Right atrium auricular region (tissue), 2 donors: ENCODE data around the gene ACBD4. TPM values are rescaled to one million over a fixed set of nuclear protein-coding genes. Genes with fewer than 3 reads are reported as not detected.
A peak's percentile ranks its signal among the peaks of the same experiment; 100 is the strongest.

Experiments used
- DNase-seq: peaks from one replicate; pipeline ENCODE4 v3.0.0-alpha.2; 2019; ENCODE audit warnings: low spot score
- H3K27ac ChIP-seq, 2 donors: fragments of 200-600 bp; sonication (generic); 1 replicate in 1 of 2; 2 replicates in 1 of 2; pipeline ENCODE4 v1.5.1; 2016 to 2019
- H3K27me3 ChIP-seq, 2 donors: fragments of 200-600 bp; sonication (generic); one replicate each; pipeline versions ENCODE4 v1.5.1 to v1.6.0; 2017 to 2019
- H3K36me3 ChIP-seq: fragments of 200-600 bp; sonication (generic); one replicate; pipeline ENCODE4 v1.5.1; 2016
- H3K4me1 ChIP-seq, 2 donors: fragments of 200-600 bp; sonication (generic); one replicate each; pipeline versions ENCODE4 v1.5.1 to v1.6.0; 2017 to 2019
- H3K4me3 ChIP-seq, 2 donors: fragments of 200-600 bp; sonication (generic); 1 replicate in 1 of 2; 2 replicates in 1 of 2; pipeline ENCODE4 v1.5.1; 2017 to 2019; ENCODE audit warnings: mild to moderate bottlenecking in 1 of 2, moderate library complexity in 1 of 2
- H3K9me3 ChIP-seq, 2 donors: fragments of 200-600 bp; sonication (generic); one replicate each; pipeline ENCODE4 v1.5.1; 2019
- CTCF ChIP-seq, 2 donors: fragments of 200-600 bp; sonication (generic); IDR thresholded peaks; one replicate each; pipeline ENCODE4 v1.5.1; 2019; ENCODE audit warnings: antibody characterized with exemption in 2 of 2
- total RNA-seq, 2 donors: library from RNA; depleted of rRNA; stranded (reverse); fragments of >200 nt; gene quantifications; one replicate each; pipeline ENCODE4 v1.1.0, GENCODE V29; 2016

Gene ACBD4
- total RNA-seq, 2 donors from 2014 or later = 9.0 to 9.4 TPM

DNA sequence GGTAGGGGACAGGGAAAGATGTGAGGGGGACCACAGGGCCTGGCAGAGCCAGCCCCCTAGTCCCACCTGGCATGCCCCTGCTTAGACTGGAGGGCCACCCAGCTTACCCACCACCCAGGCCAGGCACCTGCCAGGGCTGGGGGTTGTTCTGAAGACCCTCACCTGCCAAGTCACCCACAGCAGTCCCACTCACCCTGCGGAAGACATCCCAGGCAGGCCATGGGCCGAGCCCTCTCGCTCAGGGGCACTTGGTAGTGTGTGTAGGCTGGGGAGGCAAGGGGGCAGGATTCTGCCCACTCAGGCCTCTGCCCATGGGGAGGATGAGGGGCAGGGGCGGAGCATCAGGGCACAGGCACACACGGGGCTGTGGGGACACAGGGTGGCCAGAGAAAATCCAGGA is 7.2 kb upstream of the ACBD4 start:
- peak overlapping the region; percentile 83 to 95 for H3K27ac ChIP-seq
- no peak for DNase-seq
- no peak for TF ChIP-seq CTCF (IDR thresholded peaks at IDR 0.05)
- H3K4me1 ChIP-seq = peaks cover 0 to 68% of the 10 kb centered on the region in 2 donors
- no peak overlapping the region for H3K4me3 ChIP-seq
- no peaks in the 10 kb centered on the region for H3K36me3 ChIP-seq
- no peaks in the 10 kb centered on the region for H3K27me3 ChIP-seq
- no peaks in the 10 kb centered on the region for H3K9me3 ChIP-seq

DNA sequence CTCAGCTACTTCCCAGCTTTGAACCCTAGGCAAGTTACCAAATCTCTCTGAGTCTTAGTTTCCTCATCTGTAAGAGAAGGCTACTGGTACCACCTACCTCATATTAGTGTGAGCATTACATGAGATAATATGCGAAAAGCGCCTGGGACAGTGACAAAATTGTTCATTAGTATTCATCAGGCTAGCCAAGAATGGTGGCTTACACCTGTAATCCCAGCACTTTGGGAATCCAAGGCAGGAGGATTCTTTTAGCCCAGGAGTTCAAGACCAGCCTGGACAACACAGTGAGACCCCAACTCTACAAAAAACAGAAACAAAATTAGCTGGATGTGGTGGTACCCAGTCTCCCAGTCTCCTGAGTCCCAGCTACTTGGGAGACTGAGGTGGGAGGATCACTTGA is 6.5 kb upstream of the ACBD4 start:
- no peak for DNase-seq
- Histone ChIP-seq H3K36me3 (no peaks in the 10 kb centered on the region), H3K4me1 (peaks cover 0 to 62% of the 10 kb centered on the region in 2 donors), H3K27ac (peak overlapping the region; percentile 83 to 95), H3K9me3 (no peaks in the 10 kb centered on the region), H3K4me3 (no peak overlapping the region), H3K27me3 (no peaks in the 10 kb centered on the region)
- no peak for TF ChIP-seq CTCF (IDR thresholded peaks at IDR 0.05)

GRCh38 chr17:45129426-45129939 is 6.0 kb upstream of the ACBD4 start:
- Histone ChIP-seq H3K9me3 (no peaks in the 10 kb centered on the region), H3K4me1 (peaks cover 0 to 57% of the 10 kb centered on the region in 2 donors), H3K27me3 (no peaks in the 10 kb centered on the region), H3K36me3 (no peaks in the 10 kb centered on the region), H3K4me3 (no peak overlapping the region), H3K27ac (peak overlapping the region; percentile 83 to 95)
- no peak for DNase-seq
- TF ChIP-seq CTCF (IDR thresholded peaks at IDR 0.05) = no peak

DNA sequence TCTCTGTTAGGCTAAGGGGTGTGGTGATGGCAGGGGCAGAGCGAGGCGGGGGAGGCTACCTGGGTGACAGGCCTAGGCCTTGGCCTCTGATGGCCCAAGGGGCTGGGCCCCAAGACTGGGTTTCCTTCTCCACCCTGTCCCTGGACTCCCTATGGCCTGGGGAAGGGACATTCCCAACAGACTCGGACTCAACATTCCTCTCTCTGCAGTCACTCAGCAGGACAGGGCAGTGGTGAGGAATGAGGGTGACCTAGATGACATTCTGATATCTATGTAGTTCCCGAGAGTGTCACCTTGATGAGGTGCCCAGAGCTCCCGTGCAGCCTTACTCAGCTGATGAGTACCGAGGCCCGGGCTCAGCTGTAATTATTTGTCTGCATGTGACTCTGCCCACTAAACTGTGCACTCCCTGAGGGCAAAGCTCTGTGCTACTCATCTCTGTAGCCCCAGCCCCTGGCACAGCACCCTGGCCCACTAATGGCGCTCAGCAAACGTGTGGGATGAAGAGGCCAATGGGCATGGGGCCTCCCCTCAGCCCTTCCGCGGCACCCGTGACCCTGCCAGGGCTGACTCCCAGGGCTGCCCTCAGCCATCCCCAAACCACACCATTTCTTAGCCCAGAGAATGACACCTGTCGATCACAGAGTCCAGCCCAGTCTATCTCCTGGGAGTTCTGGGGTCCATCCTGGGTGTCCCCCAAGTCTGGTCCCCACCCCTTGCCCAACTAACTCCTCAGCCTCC is 5.4 kb upstream of the ACBD4 start:
- Histone ChIP-seq H3K27ac (peak overlapping the region; percentile 83 to 95), H3K9me3 (no peaks in the 10 kb centered on the region), H3K36me3 (no peaks in the 10 kb centered on the region), H3K27me3 (no peaks in the 10 kb centered on the region), H3K4me1 (peaks cover 0 to 53% of the 10 kb centered on the region in 2 donors), H3K4me3 (no peak overlapping the region)
- TF ChIP-seq CTCF (IDR thresholded peaks at IDR 0.05) = no peak
- DNase-seq = no peak

DNA sequence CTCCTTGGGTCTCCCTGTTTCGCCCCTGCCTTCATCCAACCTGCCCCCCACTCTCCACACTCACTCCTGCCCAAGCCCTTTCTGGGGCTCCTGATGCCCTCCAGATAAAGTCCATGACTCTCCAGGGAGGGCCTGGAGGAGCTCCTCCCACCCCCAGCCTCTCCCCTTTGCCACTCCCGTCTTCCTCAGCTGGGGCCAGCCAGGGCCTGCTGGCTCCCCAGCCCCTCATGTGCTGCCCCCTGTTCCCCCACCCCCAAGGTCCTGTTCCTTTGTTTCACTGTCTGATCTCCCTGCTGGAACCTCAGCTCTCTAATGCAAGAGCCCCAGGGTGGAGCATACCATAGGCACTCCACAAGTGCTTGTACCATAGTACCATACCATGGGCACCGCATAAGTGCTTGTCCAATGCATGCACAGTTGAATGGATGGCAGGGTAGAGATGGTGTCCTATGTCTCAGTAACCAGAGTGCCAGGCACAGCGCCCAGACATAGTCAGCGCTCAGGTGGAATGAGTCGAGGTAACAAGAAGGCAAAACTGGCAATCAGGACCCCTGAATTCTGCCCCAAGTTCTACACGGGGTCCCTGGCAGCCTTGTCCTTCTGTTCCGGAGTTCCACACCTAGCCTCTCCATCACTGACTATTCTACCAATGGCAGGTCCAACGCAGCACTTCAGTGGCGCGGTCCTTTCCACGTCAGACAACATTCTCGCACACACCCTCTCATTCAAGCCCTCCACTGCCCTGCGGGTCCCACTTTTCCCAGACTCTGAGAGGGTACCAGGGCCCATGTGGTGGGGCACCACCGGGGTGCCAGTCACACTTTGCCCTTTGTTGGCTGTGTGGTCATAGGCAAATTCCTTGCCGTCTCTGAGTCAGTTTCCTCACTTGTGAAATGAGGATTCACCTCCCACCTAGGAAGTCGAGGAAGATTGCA is 4.5 kb upstream of the ACBD4 start:
- H3K27me3 ChIP-seq = no peaks in the 10 kb centered on the region
- H3K4me1 ChIP-seq = peaks cover 0 to 58% of the 10 kb centered on the region in 2 donors
- H3K36me3 ChIP-seq = no peaks in the 10 kb centered on the region
- H3K27ac ChIP-seq = peak overlapping the region; percentile 95 to 98
- TF ChIP-seq CTCF (IDR thresholded peaks at IDR 0.05) = no peak
- no peak for DNase-seq
- no peaks in the 10 kb centered on the region for H3K9me3 ChIP-seq
- peak overlapping the region; percentile 75 to 88 for H3K4me3 ChIP-seq
